HG03439 (cell line): ENCODE data around the gene POTEB2.
"Not testable (repeated sequence)": the region's sequence is repeated elsewhere in the genome, so short reads cannot be mapped to it uniquely, and the experiment has no call there.

Experiments used
- ATAC-seq: cut with Tn5 transposase; IDR thresholded peaks from one replicate; pipeline ENCODE4 v1.9.1; 2021; ENCODE audit warnings: mild to moderate bottlenecking, moderate library complexity; ENCODE audit not compliant: unreplicated experiment

POTEB2 gene

GRCh38 chr15:20866214-20866613 lies at the start of gene POTEB2:
TSS of gene POTEB2 (minus strand) at chr15:20866314. CDS start at chr15:20866281, 33 bp downstream.
- not testable (repeated sequence) for ATAC-seq

- not testable (repeated sequence) for ATAC-seq
These were observed 13.8 kb upstream of the POTEB2 start for GRCh38 chr15:20879916-20880315.

GRCh38 chr15:20878464-20878863 lies 12.3 kb upstream of the POTEB2 start:
- ATAC-seq: not testable (repeated sequence)

GRCh38 chr15:20877819-20878218 lies 11.7 kb upstream of the POTEB2 start:
- not testable (repeated sequence) for ATAC-seq
